Left lung (tissue), 10 donors: ENCODE measurements around the gene CA10. TPM values are rescaled to one million over a fixed set of nuclear protein-coding genes. Genes with fewer than 3 reads are reported as not detected.
A peak's percentile ranks its signal among the peaks of the same experiment; 100 is the strongest.

Source experiments
- ATAC-seq: fragments of 200-7000 bp; cut with Tn5 transposase; one replicate; pipeline ENCODE4 v1.9.1; 2020; ENCODE audit warnings: moderate library complexity
- DNase-seq, 4 donors: peaks; one replicate each; pipeline ENCODE4 v3.0.0-alpha.2; 2013 to 2020
- H3K27ac ChIP-seq, 2 donors: fragments of 200-600 bp; sonication (generic) in 1 of 2; one replicate each; pipeline versions ENCODE4 v1.5.0 to v1.8.0; 2020 to 2021
- H3K27me3 ChIP-seq, 2 donors: fragments of 200-600 bp; sonication (generic) in 1 of 2; one replicate each; pipeline versions ENCODE4 v1.5.0 to v1.8.0; 2020 to 2021
- H3K36me3 ChIP-seq, 2 donors: fragments of 200-600 bp; sonication (generic) in 1 of 2; one replicate each; pipeline versions ENCODE4 v1.5.0 to v1.8.0; 2020 to 2021
- H3K4me1 ChIP-seq, 2 donors: fragments of 200-600 bp; one replicate each; pipeline ENCODE4 v1.8.0; 2021
- H3K4me3 ChIP-seq, 2 donors: fragments of 200-600 bp; sonication (generic) in 1 of 2; one replicate each; pipeline versions ENCODE4 v1.5.0 to v1.8.0; 2020 to 2021; ENCODE audit warnings: mild to moderate bottlenecking in 1 of 2
- H3K9me3 ChIP-seq, 2 donors: fragments of 200-600 bp; sonication (generic) in 1 of 2; one replicate each; pipeline versions ENCODE4 v1.5.0 to v1.8.0; 2020 to 2021
- intact Hi-C, 2 donors: fragments of 100-400 bp; cut with DNase I; formaldehyde crosslinking; loops; one replicate each; pipeline versions ENCODE4 v1.11.2 to v1.14.2; 2022
- polyA plus RNA-seq, 6 donors: library from polyadenylated mRNA; unstranded; fragments of 120-200 nt; gene quantifications; one replicate each; pipeline ENCODE4 v1.2.1, GENCODE V29; 2013; ENCODE audit not compliant: insufficient read length in 6 of 6
- total RNA-seq, 2 donors: library from RNA; stranded (reverse); fragmentation: NEBNext Ultra II Directional; extraction: Animal tissue kit (Norgen Biotek cat#: 25700); gene quantifications; one replicate each; pipeline ENCODE4 v1.2.1, GENCODE V29; 2021
- TF ChIP-seq, protein P1 (sequence below), 2 donors: fragments of 200-600 bp; sonication (generic) in 1 of 2; IDR thresholded peaks; one replicate each; pipeline versions ENCODE4 v1.5.0 to v1.8.0; 2021; ENCODE audit warnings: antibody characterized with exemption in 2 of 2
- donor health status: DM: no; HTN: yes; CAD: no.
- donor health status: DM: no; HTN: no; CAD: no.

The CA10 gene
- total and polyA plus RNA-seq, 8 donors: 0.06 to 0.31 TPM; not detected in 6

DNA sequence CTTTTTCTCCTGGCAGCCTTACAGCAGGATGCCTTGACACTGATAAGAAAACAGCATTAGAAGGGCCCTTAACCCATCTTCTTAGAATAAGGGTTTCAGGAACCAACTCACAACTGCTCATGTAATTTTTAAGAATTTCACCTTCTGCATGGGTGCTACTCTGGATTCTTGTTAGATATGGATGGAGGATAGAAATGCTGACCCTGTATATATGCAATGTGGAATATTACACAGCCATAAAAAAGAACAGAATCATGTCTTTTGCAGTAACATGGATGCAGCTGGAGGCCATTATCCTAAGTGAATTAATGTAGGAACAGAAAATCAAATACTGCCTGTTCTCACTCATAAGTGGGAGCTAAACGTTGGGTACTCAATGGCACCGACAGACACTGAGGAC, 423.5 kb downstream of the CA10 start:
- intact Hi-C loops: no loop called here
- Histone ChIP-seq H3K27me3 (peaks cover 0 to 5% of the 10 kb centered on the region in 2 donors), H3K4me3 (no peak overlapping the region), H3K4me1 (no peaks in the 10 kb centered on the region), H3K36me3 (no peaks in the 10 kb centered on the region), H3K9me3 (no peaks in the 10 kb centered on the region), H3K27ac (no peak overlapping the region)
- TF ChIP-seq, protein P1, sequence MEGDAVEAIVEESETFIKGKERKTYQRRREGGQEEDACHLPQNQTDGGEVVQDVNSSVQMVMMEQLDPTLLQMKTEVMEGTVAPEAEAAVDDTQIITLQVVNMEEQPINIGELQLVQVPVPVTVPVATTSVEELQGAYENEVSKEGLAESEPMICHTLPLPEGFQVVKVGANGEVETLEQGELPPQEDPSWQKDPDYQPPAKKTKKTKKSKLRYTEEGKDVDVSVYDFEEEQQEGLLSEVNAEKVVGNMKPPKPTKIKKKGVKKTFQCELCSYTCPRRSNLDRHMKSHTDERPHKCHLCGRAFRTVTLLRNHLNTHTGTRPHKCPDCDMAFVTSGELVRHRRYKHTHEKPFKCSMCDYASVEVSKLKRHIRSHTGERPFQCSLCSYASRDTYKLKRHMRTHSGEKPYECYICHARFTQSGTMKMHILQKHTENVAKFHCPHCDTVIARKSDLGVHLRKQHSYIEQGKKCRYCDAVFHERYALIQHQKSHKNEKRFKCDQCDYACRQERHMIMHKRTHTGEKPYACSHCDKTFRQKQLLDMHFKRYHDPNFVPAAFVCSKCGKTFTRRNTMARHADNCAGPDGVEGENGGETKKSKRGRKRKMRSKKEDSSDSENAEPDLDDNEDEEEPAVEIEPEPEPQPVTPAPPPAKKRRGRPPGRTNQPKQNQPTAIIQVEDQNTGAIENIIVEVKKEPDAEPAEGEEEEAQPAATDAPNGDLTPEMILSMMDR (IDR thresholded peaks at IDR 0.05): no peak
- DNase-seq (no peak), ATAC-seq (no peak)

DNA sequence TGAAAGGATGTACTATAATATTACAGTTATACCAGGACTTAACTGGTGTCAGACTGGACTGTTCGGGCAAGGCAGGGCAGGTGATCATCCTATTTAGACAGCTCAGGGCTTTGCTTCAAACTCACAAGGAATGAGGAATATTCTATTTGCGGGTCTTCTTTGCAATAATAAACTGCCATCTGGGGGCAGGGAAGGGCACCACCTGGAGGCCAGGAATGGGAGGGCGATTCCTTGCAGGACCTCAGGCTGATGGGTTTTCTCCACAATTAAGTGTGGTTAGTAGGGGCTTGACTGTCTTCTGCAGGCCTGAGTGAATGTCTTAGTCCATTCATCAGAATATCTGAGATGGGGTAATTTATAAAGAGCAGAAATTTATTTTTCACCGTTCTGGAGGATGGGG, 424.1 kb downstream of the CA10 start:
- TF ChIP-seq, protein P1 (IDR thresholded peaks at IDR 0.05): peak; percentile 28 to 33
- H3K27ac ChIP-seq: no peak overlapping the region
- no peak overlapping the region for H3K4me3 ChIP-seq
- ATAC-seq (peak; percentile 36), DNase-seq (no peak)
- no peaks in the 10 kb centered on the region for H3K9me3 ChIP-seq
- H3K4me1 ChIP-seq: no peaks in the 10 kb centered on the region
- H3K36me3 ChIP-seq: no peaks in the 10 kb centered on the region
- peaks cover 0 to 5% of the 10 kb centered on the region in 2 donors for H3K27me3 ChIP-seq
- intact Hi-C loops: no loop called here

DNA sequence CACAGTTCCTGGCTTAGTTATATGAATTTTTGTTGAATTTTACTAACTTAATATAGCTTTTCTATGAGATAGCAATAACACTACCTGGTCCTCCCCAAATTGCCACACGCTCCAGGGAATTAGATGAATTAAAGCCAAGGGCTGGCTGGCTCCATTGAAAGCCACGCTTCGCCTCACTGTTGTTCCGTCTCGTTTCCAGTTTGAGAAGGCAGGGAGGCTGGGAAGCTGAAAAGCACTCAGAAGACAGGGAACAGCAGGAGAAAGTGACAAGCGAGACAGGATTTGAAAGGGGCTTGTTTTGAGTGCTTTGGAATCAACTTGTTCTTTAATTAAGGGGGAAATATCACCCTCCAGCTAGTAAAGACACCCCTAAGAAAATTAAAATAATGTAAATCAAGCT, 425.3 kb downstream of the CA10 start:
- Histone ChIP-seq H3K9me3 (no peaks in the 10 kb centered on the region), H3K27me3 (peaks cover 0 to 5% of the 10 kb centered on the region in 2 donors), H3K27ac (no peak overlapping the region), H3K4me1 (no peaks in the 10 kb centered on the region), H3K36me3 (no peaks in the 10 kb centered on the region), H3K4me3 (no peak overlapping the region)
- DNase-seq (no peak), ATAC-seq (no peak)
- TF ChIP-seq, protein P1 (IDR thresholded peaks at IDR 0.05): no peak
- intact Hi-C loops: no loop called here

DNA sequence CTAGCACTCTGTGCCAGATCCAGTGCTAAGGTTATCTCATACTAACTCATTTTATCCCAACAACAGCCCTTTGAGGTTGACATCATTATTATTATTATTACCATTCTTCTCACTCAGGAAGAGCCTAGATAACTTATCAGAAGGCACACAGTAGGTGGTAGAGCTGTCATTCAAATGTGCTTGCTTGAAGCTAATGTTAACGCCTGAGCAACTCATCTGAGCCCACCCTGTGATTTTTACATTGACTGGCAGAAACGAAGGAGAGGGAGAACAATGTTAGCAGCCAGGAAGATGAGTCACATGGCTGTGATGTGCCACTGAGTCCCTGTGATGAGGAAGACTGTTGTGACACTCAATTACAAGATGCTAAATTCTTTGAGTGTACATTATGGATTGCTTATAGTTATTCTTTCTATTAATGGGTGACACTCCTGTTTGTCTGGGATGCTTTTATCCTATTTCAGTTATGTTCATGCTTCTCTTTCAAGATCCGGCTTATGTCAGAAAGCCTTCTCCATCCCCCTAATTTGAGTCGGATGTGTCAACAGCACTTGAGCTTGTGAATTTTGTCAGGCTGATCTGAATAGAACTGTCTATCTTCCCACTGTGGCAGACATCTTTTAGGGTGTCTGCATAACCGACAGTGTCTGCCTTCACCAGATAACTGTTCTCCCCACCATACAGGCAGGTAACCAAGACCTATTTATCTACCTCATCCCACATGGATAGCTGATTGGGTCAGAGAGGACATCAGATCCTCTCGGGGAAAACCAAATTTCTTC, 426.4 kb downstream of the CA10 start:
- ATAC-seq (no peak), DNase-seq (no peak)
- Histone ChIP-seq H3K27me3 (peaks cover 0 to 5% of the 10 kb centered on the region in 2 donors), H3K4me1 (no peaks in the 10 kb centered on the region), H3K27ac (no peak overlapping the region), H3K4me3 (no peak overlapping the region), H3K9me3 (no peaks in the 10 kb centered on the region), H3K36me3 (no peaks in the 10 kb centered on the region)
- TF ChIP-seq, protein P1 (IDR thresholded peaks at IDR 0.05): no peak
- intact Hi-C loops: no loop called here

DNA sequence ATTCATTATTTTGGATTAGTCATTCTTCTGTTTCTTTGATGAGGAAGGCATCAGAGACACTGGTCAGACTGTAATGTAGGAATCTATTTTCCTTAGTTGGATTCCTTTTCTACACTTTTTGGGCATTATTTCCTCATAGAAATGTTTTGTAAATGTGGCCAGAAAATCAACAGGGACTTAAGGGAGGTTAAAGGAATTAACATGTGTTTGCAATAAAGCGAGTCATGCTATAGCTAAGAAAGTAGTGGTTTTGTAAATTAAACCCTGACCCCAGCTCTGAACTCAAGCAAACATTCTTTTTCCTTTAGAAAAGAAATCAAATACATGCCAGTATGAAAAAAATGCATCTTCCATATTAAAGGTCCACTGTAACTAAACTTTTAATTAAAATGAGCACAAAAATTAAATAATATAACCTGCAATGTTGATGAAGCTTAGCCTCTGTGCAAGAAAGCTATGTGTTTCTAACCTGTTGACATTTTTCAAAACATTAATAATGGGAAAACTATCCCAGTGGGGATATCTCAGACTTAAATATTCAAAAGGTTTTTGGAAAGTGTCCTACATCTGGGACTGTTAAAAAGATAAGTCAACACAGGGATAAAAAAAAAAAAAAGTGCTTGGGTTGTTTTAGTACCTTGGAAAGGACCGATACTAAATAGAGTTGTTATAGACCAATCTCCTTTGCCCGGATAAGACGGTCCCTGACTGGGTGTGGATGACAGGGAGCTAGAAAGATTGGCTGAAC, 428.0 kb downstream of the CA10 start:
- H3K4me3 ChIP-seq: no peak overlapping the region
- DNase-seq (no peak), ATAC-seq (no peak)
- intact Hi-C loops: no loop called here
- H3K27ac ChIP-seq: no peak overlapping the region
- H3K27me3 ChIP-seq: peaks cover 0 to 5% of the 10 kb centered on the region in 2 donors
- TF ChIP-seq, protein P1 (IDR thresholded peaks at IDR 0.05): no peak
- H3K9me3 ChIP-seq: no peaks in the 10 kb centered on the region
- no peaks in the 10 kb centered on the region for H3K36me3 ChIP-seq
- no peaks in the 10 kb centered on the region for H3K4me1 ChIP-seq
